ENCODE data around the gene C16orf46. TPM values are rescaled to one million over a fixed set of nuclear protein-coding genes. Genes with fewer than 3 reads are reported as not detected.

Gene C16orf46
- 1 to 10 TPM in 2 of 4 donors, under 1 TPM in 2; 0.54 to 2.5 (median 1.3) TPM for total RNA-seq

- peak; percentile 97 to 100 for DNase-seq (ENCODE audit: low spot score in 2 of 2)
- intact Hi-C loops (cut with DNase I; ENCODE audit: low total_unique reads), result no loop called here
- 11 to 12% methylated on average over 54 to 59 of the region's 59 CpGs for WGBS, 2 donors
- TF ChIP-seq POLR2A (IDR thresholded peaks at IDR 0.05), result no peak
- no peak for TF ChIP-seq CTCF (IDR thresholded peaks at IDR 0.05)
- H3K4me3 ChIP-seq (ENCODE audit: low read depth, poor library complexity, severe bottlenecking), result peak within 1 kb of the TSS; percentile 70
Measured at GRCh38 chr16:81077076-81077940, at the start of gene C16orf46. C16orf46 (minus strand) TSS chr16:81077238; CDS start chr16:81063955, 13,283 bp downstream.

DNA sequence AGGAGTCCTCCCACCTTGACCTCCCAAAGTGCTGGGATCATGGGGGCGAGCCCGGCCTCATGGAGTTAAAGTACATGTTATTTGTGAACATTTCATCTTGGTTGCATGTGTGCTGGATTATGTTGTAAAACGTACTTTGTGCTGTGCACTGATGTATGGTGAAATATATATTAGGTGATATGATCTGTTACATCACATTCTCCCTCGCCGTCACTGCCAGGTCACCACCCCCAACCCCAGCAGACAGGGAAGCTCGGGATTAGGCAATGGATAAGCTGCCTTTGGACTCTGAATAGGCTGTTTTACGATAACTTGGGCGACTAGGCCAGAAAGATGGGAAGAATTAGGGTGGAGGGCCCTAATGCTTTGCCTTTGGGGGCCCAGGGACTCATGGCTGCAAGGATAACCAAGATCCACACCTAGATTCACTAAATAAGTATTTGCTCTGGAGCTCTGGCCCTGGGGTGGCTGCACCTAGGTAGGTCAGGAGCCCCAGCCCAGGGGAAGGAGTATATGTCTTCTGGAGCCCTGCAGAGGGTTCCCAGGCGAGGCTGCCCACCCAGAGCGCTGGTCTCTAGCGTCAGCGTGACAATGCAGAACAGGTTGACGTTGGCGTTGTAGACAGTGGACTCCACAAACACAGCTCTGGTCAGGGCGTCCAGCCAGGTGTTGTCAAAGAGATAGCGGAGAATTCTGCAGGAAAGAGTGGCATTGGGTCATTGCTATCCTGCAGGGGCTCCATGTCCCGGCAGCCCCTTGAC is 46.2 kb upstream of the C16orf46 start:
- H3K4me3 ChIP-seq (ENCODE audit: low read depth, poor library complexity, severe bottlenecking), result no peak overlapping the region
- 82 to 83% methylated on average over 17 of the region's 17 CpGs for WGBS, 2 donors
- intact Hi-C loops (cut with DNase I; ENCODE audit: low total_unique reads), result no loop called here
- no peak for DNase-seq (ENCODE audit: low spot score in 2 of 2)
- TF ChIP-seq POLR2A (IDR thresholded peaks at IDR 0.05) (no peak), CTCF (IDR thresholded peaks at IDR 0.05) (no peak)

DNA sequence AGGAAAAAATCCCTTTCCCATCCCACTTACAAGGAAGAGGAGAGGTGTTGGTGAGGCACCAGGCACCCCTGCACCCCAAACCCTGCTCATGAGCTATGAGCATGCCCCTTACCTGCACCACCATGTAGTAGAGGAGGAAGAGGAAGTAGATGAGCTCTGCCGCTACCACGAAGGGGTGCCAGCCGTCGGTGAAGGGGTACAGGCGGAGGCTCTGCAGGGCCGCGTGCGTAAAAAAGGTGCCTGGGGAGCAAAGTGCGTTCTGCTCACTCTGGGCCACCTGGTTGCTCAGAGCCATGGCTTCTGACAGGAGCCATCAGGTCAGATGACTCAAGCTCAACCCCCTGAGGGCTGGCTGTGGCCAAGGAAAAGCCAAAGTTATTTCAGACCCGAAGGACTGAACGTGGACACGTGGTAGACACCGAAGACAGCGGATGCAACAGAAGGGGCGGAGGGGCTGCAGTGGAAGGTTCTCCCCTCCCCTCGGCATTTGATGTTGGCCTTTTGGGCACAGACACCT is 44.5 kb upstream of the C16orf46 start:
- 86 to 90% methylated on average over 16 of the region's 16 CpGs for WGBS, 2 donors
- no peak for DNase-seq (ENCODE audit: low spot score in 2 of 2)
- H3K4me3 ChIP-seq (ENCODE audit: low read depth, poor library complexity, severe bottlenecking), result no peak overlapping the region
- intact Hi-C loops (cut with DNase I; ENCODE audit: low total_unique reads), result no loop called here
- no peak for TF ChIP-seq CTCF (IDR thresholded peaks at IDR 0.05)
- no peak for TF ChIP-seq POLR2A (IDR thresholded peaks at IDR 0.05)

DNA sequence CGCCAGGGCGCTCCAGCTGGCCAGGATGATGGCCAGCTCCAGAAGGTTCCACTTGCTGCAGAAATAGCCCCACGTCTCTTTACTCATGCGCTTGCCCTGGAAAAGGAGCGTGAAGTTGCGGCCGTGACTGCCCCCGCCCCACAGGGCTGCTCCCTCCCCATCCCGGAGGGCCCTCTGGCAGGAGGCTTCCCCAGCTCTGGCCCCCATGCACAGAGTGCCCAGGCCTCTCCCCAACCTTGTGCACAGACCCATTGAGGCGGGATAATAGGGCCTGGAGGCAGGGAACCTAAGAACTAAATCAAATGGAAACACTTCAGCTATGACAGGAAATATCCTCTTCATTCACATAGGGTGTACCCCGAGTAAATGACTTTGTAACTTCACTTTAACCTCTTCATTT is 40.4 kb upstream of the C16orf46 start:
- no peak overlapping the region for H3K4me3 ChIP-seq (ENCODE audit: low read depth, poor library complexity, severe bottlenecking)
- TF ChIP-seq CTCF (IDR thresholded peaks at IDR 0.05), result no peak
- no peak for TF ChIP-seq POLR2A (IDR thresholded peaks at IDR 0.05)
- 57 to 59% methylated on average over 11 of the region's 11 CpGs for WGBS, 2 donors
- intact Hi-C loops (cut with DNase I; ENCODE audit: low total_unique reads), result no loop called here
- DNase-seq (ENCODE audit: low spot score in 2 of 2), result no peak

DNA sequence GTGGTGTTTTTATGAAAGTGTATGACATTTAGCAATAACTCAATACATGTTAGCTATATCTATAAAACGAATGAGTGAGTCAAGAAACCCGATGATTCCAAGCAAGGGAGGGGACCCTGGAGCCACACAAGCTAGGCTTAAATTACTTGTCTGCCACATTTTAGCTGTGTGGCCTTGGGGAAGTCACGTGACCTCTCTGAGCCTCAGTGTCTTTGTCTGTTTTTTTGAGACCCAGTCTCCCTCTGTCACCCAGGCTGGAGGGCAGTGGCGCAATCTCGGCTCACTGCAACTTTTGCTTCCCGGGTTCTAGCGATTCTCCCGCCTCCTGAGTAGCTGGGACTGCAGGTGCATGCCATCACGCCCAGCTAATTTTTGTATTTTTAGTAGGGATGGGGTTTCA is 39.2 kb upstream of the C16orf46 start:
- H3K4me3 ChIP-seq (ENCODE audit: low read depth, poor library complexity, severe bottlenecking), result no peak overlapping the region
- intact Hi-C loops (cut with DNase I; ENCODE audit: low total_unique reads), result no loop called here
- no peak for TF ChIP-seq CTCF (IDR thresholded peaks at IDR 0.05)
- no peak for TF ChIP-seq POLR2A (IDR thresholded peaks at IDR 0.05)
- DNase-seq (ENCODE audit: low spot score in 2 of 2), result no peak
- 77 to 83% methylated on average over 9 of the region's 9 CpGs for WGBS, 2 donors

Measured in lower leg skin (tissue), 4 donors.